Iris pigment epithelial cell (primary cell): ENCODE results near the gene CCDC188.

Experiments
- DNase-seq: peaks from one replicate; pipeline ENCODE4 v3.0.0-alpha.2; 2011; ENCODE audit warnings: low read depth

Gene CCDC188

GRCh38 chr22:20105456-20106204, 45.2 kb downstream of the CCDC188 start:
- no peak for DNase-seq

- DNase-seq: no peak
Observed at GRCh38 chr22:20102203-20102780, 48.6 kb downstream of the CCDC188 start.

GRCh38 chr22:20101638-20102037, 49.2 kb downstream of the CCDC188 start:
- DNase-seq: no peak

GRCh38 chr22:20099099-20099711, 51.6 kb downstream of the CCDC188 start:
- no peak for DNase-seq
